HG03342 (cell line): ENCODE measurements around the gene LGI4.
"Not testable (repeated sequence)": the region's sequence is repeated elsewhere in the genome, so short reads cannot be mapped to it uniquely, and the experiment has no call there.

Experiments used
- ATAC-seq: cut with Tn5 transposase; IDR thresholded peaks from one replicate; pipeline ENCODE4 v1.9.1; 2021; ENCODE audit warnings: mild to moderate bottlenecking, moderate library complexity; ENCODE audit not compliant: unreplicated experiment

The LGI4 gene

GRCh38 chr19:35142606-35143230 is 7.9 kb upstream of the LGI4 start:
- no peak for ATAC-seq

GRCh38 chr19:35141837-35142605 is 7.2 kb upstream of the LGI4 start:
- no peak for ATAC-seq

GRCh38 chr19:35140962-35141836 is 6.3 kb upstream of the LGI4 start:
- ATAC-seq: peak; percentile 61

GRCh38 chr19:35140207-35140961 is 5.5 kb upstream of the LGI4 start:
- no peak for ATAC-seq

GRCh38 chr19:35138305-35138892 is 3.5 kb upstream of the LGI4 start, which contains the start of gene FXYD1:
TSS of gene FXYD1 (plus strand) at chr19:35138824. CDS start at chr19:35140080, 1,256 bp downstream.
- ATAC-seq: no peak

GRCh38 chr19:35136977-35137702 is 2.3 kb upstream of the LGI4 start:
- ATAC-seq: no peak

- no peak for ATAC-seq
These were observed 1.4 kb upstream of the LGI4 start for GRCh38 chr19:35136231-35136630.

GRCh38 chr19:35135389-35135909 is 590 bp upstream of the LGI4 start:
- ATAC-seq: no peak

- ATAC-seq: no peak
These were observed 1.0 kb downstream of the LGI4 start for GRCh38 chr19:35133826-35134225.

GRCh38 chr19:35132254-35132653 is 2.6 kb downstream of the LGI4 start:
- no peak for ATAC-seq

- no peak for ATAC-seq
These were observed 3.8 kb downstream of the LGI4 start for GRCh38 chr19:35130761-35131720.

GRCh38 chr19:35129724-35130274 is 5.1 kb downstream of the LGI4 start:
- not testable (repeated sequence) for ATAC-seq

- no peak for ATAC-seq
These were observed 6.3 kb downstream of the LGI4 start for GRCh38 chr19:35128398-35129057.

- no peak for ATAC-seq
These were observed 7.0 kb downstream of the LGI4 start for GRCh38 chr19:35127871-35128270.

- no peak for ATAC-seq
These were observed 8.3 kb downstream of the LGI4 start for GRCh38 chr19:35126624-35126959.

GRCh38 chr19:35125749-35126623 is 8.9 kb downstream of the LGI4 start:
- ATAC-seq: no peak

GRCh38 chr19:35125270-35125717 is 9.6 kb downstream of the LGI4 start:
- no peak for ATAC-seq
